NCI-H446 (cell line): ENCODE results near the gene GRB7.
"Not testable (repeated sequence)": the region's sequence is repeated elsewhere in the genome, so short reads cannot be mapped to it uniquely, and the experiment has no call there.

Experiments
- DNase-seq, 2 experiments: peaks; one replicate each; lab custom pipeline; 2025; lab: John Stamatoyannopoulos, UW

GRB7 gene

GRCh38 chr17:39709319-39709997 is 28.3 kb upstream of the GRB7 start:
- no peak for DNase-seq

- no peak for DNase-seq
Measured at GRCh38 chr17:39709998-39710964, 27.5 kb upstream of the GRB7 start.

- not testable (repeated sequence) for DNase-seq
Measured at GRCh38 chr17:39711071-39711470, 26.7 kb upstream of the GRB7 start.

GRCh38 chr17:39711851-39712250 is 25.9 kb upstream of the GRB7 start:
- DNase-seq = no peak

- DNase-seq = no peak
Measured at GRCh38 chr17:39714234-39714633, 23.5 kb upstream of the GRB7 start.

- DNase-seq = no peak
Measured at GRCh38 chr17:39715375-39716072, 22.2 kb upstream of the GRB7 start.

GRCh38 chr17:39716073-39716818 is 21.5 kb upstream of the GRB7 start:
- DNase-seq = no peak

GRCh38 chr17:39716879-39717536 is 20.7 kb upstream of the GRB7 start:
- DNase-seq = no peak

- no peak for DNase-seq
Measured at GRCh38 chr17:39717660-39718059, 20.1 kb upstream of the GRB7 start.

- DNase-seq = no peak
Measured at GRCh38 chr17:39719563-39720355, 18.0 kb upstream of the GRB7 start.

- no peak for DNase-seq
Measured at GRCh38 chr17:39722104-39722503, 15.6 kb upstream of the GRB7 start.

GRCh38 chr17:39722965-39723848 is 14.5 kb upstream of the GRB7 start:
- no peak for DNase-seq

GRCh38 chr17:39724731-39725130 is 13.0 kb upstream of the GRB7 start:
- no peak for DNase-seq

GRCh38 chr17:39725923-39726322 is 11.8 kb upstream of the GRB7 start:
- DNase-seq = not testable (repeated sequence)

GRCh38 chr17:39726617-39727016 is 11.1 kb upstream of the GRB7 start:
- DNase-seq = no peak

GRCh38 chr17:39727556-39727955 is 10.2 kb upstream of the GRB7 start:
- no peak for DNase-seq

- DNase-seq = no peak
Measured at GRCh38 chr17:39729280-39729851, 8.4 kb upstream of the GRB7 start.

GRCh38 chr17:39730095-39730921 is 7.4 kb upstream of the GRB7 start, which contains the start of gene MIEN1:
Gene MIEN1, minus strand, starts transcription at chr17:39730532. Its CDS starts 37 bp downstream, at chr17:39730495.
- peak; percentile 57 to 86 for DNase-seq
